AG10803 (cell line): ENCODE measurements around the gene C14orf93.
"Not testable (repeated sequence)": the region's sequence is repeated elsewhere in the genome, so short reads cannot be mapped to it uniquely, and the experiment has no call there.

Source experiments
- DNase-seq: peaks from one replicate; pipeline ENCODE4 v3.0.0; 2010; ENCODE audit warnings: low read depth
- H3K4me3 ChIP-seq: 2 replicates; pipeline ENCODE4 v1.5.1; 2011; ENCODE audit warnings: mild to moderate bottlenecking, low read length, control low read depth
- CTCF ChIP-seq: conservative IDR thresholded peaks from 2 replicates; pipeline ENCODE4 v1.5.1; 2011; ENCODE audit warnings: mild to moderate bottlenecking, low read length, control low read depth, inconsistent platforms

Gene C14orf93

GRCh38 chr14:23018107-23018506 is 8.2 kb upstream of the C14orf93 start:
- TF ChIP-seq CTCF, result no peak
- no peak for DNase-seq
- H3K4me3 ChIP-seq, result no peak overlapping the region

GRCh38 chr14:23017091-23017490 is 7.1 kb upstream of the C14orf93 start:
- DNase-seq, result no peak
- no peak for TF ChIP-seq CTCF
- H3K4me3 ChIP-seq, result no peak overlapping the region

GRCh38 chr14:23015618-23016017 is 5.7 kb upstream of the C14orf93 start:
- no peak overlapping the region for H3K4me3 ChIP-seq
- no peak for TF ChIP-seq CTCF
- DNase-seq, result no peak

- not testable (repeated sequence) for H3K4me3 ChIP-seq, DNase-seq
Observed at GRCh38 chr14:23013749-23014054, 3.8 kb upstream of the C14orf93 start.

GRCh38 chr14:23013054-23013748 is 3.3 kb upstream of the C14orf93 start:
- no peak for DNase-seq
- H3K4me3 ChIP-seq, result no peak overlapping the region
- TF ChIP-seq CTCF, result no peak

GRCh38 chr14:23009483-23009938 is 432 bp downstream of the C14orf93 start:
- DNase-seq, result no peak
- peak overlapping the region; percentile 67 for H3K4me3 ChIP-seq
- no peak for TF ChIP-seq CTCF

- no peak for TF ChIP-seq CTCF
- no peak overlapping the region for H3K4me3 ChIP-seq
- no peak for DNase-seq
Observed at GRCh38 chr14:23008831-23009230, 1.1 kb downstream of the C14orf93 start.
